Lower leg skin (tissue), 4 donors: ENCODE data around the gene TNFRSF1B. TPM values are rescaled to one million over a fixed set of nuclear protein-coding genes. Genes with fewer than 3 reads are reported as not detected.

ENCODE experiments used
- DNase-seq, 2 donors: peaks; one replicate each; pipeline ENCODE4 v3.0.0-alpha.2; 2019; ENCODE audit warnings: low spot score in 2 of 2
- H3K4me3 ChIP-seq: fragments of 200-600 bp; sonication (generic); 2 replicates; pipeline ENCODE4 v1.5.1; 2017; ENCODE audit warnings: mild to moderate bottlenecking, low read depth; ENCODE audit not compliant: poor library complexity, severe bottlenecking
- POLR2A ChIP-seq, 2 donors: fragments of 450-650 bp; IDR thresholded peaks; one replicate each; pipeline ENCODE4 v1.6.1; 2016 to 2017; ENCODE audit warnings: antibody characterized with exemption in 2 of 2, mild to moderate bottlenecking in 1 of 2, moderate library complexity in 1 of 2
- WGBS, 2 donors: methylation state at CpG; one replicate each; pipeline ENCODE4 v1.1.5; 2018; 5-methylcytosine and 5-hydroxymethylcytosine counted together
- intact Hi-C: fragments of 100-400 bp; cut with DNase I; formaldehyde crosslinking; loops from one replicate; pipeline ENCODE4 v1.15.0; 2023; ENCODE audit warnings: low total_unique reads
- total RNA-seq, 4 donors: library from RNA; depleted of rRNA; stranded (reverse); fragments of >200 nt; gene quantifications; one replicate each; pipeline ENCODE4 v1.1.0, GENCODE V29; 2016
- TF ChIP-seq, protein P1 (sequence below), 3 donors: fragments of 450-650 bp; IDR thresholded peaks; one replicate each; pipeline ENCODE4 v1.5.1; 2016; ENCODE audit warnings: antibody characterized with exemption in 3 of 3, mild to moderate bottlenecking in 3 of 3, moderate library complexity in 2 of 3

Gene TNFRSF1B
- total RNA-seq, 4 donors from 2014 or later, result 8.5 to 33.1 (median 16.3) TPM

DNA sequence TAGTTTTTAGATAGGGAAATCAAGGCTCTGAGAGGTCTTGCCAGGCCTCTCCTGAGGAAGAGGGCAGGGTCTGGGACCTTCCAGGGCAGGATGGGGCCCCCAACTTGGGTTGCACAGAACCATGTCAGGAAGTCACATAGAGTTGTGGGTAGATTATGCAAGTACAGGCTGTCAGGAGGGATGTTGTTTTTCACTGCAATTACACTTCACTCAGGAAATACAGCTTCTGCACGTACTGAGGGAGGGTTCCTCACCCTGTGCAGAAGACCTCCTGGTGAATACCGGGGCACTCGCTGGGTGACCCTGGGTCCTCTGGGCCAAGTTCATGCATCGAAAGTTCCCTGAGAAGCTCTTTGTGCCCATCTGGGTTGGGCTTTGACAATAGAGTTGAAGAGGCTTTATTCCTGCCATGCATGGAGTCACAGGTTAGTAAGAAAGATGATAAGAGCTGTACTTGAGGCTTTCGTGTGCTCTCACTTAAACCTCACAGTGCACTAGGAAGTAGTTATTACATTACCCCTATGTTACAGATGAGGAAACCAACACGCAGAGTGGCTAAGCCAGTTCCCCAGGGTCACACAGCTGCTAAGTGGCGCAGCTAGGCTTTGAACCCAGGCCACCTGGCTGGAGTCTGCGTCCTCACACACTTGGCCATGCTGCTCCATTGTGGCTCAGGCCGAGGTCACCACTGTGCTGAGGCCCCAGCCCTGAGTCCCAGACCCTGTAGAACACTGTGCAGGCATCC is 16.2 kb upstream of the TNFRSF1B start:
- no peak for DNase-seq
- intact Hi-C loops, result no loop called here
- WGBS, 2 donors, result 70 to 74% methylated on average over 8 to 9 of the region's 9 CpGs
- no peak overlapping the region for H3K4me3 ChIP-seq
- TF ChIP-seq, protein P1, sequence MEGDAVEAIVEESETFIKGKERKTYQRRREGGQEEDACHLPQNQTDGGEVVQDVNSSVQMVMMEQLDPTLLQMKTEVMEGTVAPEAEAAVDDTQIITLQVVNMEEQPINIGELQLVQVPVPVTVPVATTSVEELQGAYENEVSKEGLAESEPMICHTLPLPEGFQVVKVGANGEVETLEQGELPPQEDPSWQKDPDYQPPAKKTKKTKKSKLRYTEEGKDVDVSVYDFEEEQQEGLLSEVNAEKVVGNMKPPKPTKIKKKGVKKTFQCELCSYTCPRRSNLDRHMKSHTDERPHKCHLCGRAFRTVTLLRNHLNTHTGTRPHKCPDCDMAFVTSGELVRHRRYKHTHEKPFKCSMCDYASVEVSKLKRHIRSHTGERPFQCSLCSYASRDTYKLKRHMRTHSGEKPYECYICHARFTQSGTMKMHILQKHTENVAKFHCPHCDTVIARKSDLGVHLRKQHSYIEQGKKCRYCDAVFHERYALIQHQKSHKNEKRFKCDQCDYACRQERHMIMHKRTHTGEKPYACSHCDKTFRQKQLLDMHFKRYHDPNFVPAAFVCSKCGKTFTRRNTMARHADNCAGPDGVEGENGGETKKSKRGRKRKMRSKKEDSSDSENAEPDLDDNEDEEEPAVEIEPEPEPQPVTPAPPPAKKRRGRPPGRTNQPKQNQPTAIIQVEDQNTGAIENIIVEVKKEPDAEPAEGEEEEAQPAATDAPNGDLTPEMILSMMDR (IDR thresholded peaks at IDR 0.05), result no peak
- no peak for TF ChIP-seq POLR2A (IDR thresholded peaks at IDR 0.05)

DNA sequence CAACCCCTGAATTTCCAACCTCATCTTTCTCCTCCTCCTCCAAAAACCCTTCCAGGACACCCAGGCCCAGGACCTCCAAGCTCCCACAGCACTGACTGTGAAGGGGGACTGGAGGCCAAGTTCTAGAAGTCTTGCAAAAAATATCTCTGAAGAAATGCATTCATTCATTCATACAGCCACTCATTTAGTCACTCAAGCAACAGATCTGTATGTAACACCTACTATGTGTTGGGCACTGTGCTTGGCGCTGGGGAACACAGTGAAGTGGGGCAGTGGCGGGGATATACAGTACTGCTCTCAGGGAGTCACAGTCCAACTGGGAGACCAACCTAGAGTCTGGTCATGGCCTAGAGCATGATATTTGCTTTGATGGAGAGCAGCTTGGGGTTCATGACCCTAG is 15.3 kb upstream of the TNFRSF1B start:
- intact Hi-C loops, result no loop called here
- TF ChIP-seq POLR2A (IDR thresholded peaks at IDR 0.05), result no peak
- TF ChIP-seq, protein P1 (IDR thresholded peaks at IDR 0.05), result no peak
- DNase-seq, result no peak
- H3K4me3 ChIP-seq, result no peak overlapping the region
- WGBS, 2 donors, result 93 to 100% methylated on average over 2 of the region's 2 CpGs

DNA sequence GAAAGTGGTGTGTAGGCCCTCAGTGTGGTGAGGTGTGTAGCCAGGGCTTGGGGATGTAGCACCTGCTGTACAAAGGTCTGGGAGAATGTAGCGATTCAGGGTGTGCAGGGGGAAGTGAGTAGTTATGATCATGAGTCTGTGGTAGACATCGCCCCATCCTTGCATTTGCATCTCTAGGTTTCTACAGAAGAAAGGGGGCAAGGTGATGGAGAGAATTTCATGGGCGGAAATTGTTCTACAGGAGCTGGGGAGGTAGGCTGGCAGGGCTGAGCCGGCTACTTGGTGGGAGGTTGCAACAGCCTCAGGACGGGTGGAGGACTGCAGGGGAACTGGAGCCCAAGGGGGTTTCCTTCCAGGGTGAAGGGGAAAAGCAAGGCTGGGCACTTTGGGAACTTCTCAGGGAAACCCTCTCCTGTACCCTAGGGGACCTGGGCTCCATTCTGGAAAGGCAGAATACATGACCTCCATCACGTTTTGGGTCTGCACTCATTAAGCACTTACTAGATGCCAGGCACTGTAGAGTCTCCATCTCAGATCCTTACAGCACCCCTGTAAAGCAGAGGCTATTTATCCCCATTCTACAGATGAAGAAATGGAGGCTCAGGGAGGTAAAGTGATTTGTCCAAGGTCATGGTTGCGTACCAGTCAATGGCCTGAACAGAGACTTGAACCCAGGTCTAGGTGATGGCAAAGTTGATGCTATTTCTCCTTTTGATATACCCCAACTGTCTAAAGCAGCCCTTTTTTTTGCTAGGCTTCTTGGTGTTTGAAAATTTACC is 14.5 kb upstream of the TNFRSF1B start:
- TF ChIP-seq, protein P1 (IDR thresholded peaks at IDR 0.05), result no peak
- TF ChIP-seq POLR2A (IDR thresholded peaks at IDR 0.05), result no peak
- WGBS, 2 donors, result 85 to 91% methylated on average over 7 of the region's 7 CpGs
- DNase-seq, result no peak
- intact Hi-C loops, result no loop called here
- no peak overlapping the region for H3K4me3 ChIP-seq

DNA sequence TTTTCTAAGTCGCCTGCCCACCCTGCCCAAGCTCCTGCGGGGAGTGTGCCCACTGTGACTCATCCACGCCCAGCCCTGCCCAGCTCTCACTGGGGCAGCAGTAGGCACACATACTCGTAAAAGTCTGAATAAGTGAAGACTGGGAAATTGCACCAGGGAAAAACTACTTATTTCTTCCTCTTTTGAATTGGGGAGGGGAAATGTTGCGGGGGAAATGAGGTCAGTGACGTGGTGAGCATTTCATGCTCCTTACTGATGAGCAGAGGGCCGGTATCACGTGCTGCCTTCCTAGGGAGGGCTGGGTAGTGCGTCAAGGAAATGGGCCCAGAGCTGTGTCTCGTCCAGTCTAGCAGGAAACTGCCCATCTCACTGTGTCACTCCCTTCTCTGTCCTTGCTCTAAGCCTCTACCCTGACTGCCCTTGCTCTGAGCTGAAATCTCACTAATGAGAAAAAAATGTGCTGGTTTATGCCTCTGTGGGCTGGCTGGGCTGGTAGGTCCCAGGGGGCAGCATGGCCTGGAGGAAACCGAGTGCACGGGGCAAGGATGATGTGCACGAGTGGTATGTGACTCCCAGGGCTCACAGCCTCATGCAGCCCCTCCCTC is 13.5 kb upstream of the TNFRSF1B start:
- TF ChIP-seq, protein P1 (IDR thresholded peaks at IDR 0.05), result no peak
- 43 to 47% methylated on average over 13 of the region's 13 CpGs for WGBS, 2 donors
- peak in 1 of 2 donors; percentile 69 for DNase-seq
- H3K4me3 ChIP-seq, result no peak overlapping the region
- intact Hi-C loops, result no loop called here

DNA sequence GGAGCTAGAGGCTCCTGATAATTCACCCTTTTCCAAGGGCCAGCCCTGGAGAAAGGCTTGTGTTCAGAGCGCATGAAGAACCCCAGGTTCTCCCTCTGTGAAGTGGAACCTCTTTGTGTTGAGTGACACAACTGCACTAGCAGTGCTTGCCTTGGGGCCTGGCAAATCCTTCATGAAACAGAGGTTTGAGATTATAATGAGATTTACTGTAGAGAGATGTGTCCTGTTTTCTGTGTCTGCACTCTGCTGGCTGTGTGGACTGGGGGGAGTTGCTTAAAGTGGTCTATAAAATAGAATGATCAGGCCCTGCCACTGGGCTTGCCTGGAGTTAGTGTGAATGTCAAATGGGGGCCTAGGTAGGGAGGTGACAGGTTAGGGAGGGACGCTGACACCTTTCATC is 11.5 kb upstream of the TNFRSF1B start:
- intact Hi-C loops, result no loop called here
- no peak for DNase-seq
- TF ChIP-seq, protein P1 (IDR thresholded peaks at IDR 0.05), result no peak
- no peak for TF ChIP-seq POLR2A (IDR thresholded peaks at IDR 0.05)
- no peak overlapping the region for H3K4me3 ChIP-seq
- WGBS, 2 donors, result 92 to 100% methylated on average over 2 of the region's 2 CpGs
